MCF 10A (cell line): ENCODE measurements around the gene TMCO4. TPM values are rescaled to one million over a fixed set of nuclear protein-coding genes. Genes with fewer than 3 reads are reported as not detected.

Experiments
- BruUV-seq: library from RNA; stranded (reverse); fragments of 400-500 nt; replicated peaks from 2 replicates; lab custom pipeline; 2021; lab: Mats Ljungman, UMichigan
- CTCF ChIA-PET: fragments of 300-600 bp; sonication (Branson Sonifier 250); formaldehyde crosslinking; extraction: SDS; loops from one replicate; lab custom pipeline; 2021; ENCODE audit warnings: antibody characterized with exemption, inconsistent platforms; lab: Yijun Ruan, JAX
- POLR2A ChIA-PET: fragments of 300-600, 350-650 bp; sonication (Branson Sonifier 250); formaldehyde crosslinking; extraction: SDS; loops from one replicate; lab custom pipeline; 2020; ENCODE audit warnings: antibody characterized with exemption, inconsistent platforms; lab: Yijun Ruan, JAX
- DNase-seq: peaks from one replicate; pipeline ENCODE4 v3.0.0-alpha.2; 2018; ENCODE audit not compliant: unreplicated experiment
- H3K27ac Mint-ChIP-seq: one replicate; pipeline ENCODE4 v1.8.0; 2022; ENCODE audit warnings: mild to moderate bottlenecking, low read depth, mixed read lengths; ENCODE audit not compliant: unreplicated experiment
- H3K27me3 Mint-ChIP-seq: one replicate; pipeline ENCODE4 v1.8.0; 2022; ENCODE audit warnings: mixed read lengths; ENCODE audit not compliant: insufficient read depth, unreplicated experiment
- H3K36me3 Mint-ChIP-seq: one replicate; pipeline ENCODE4 v1.8.0; 2022; ENCODE audit warnings: mild to moderate bottlenecking, moderate library complexity, mixed read lengths; ENCODE audit not compliant: insufficient read depth, unreplicated experiment
- H3K4me1 Mint-ChIP-seq: one replicate; pipeline ENCODE4 v1.8.0; 2022; ENCODE audit warnings: mixed read lengths; ENCODE audit not compliant: insufficient read depth, unreplicated experiment
- H3K4me3 Mint-ChIP-seq: one replicate; pipeline ENCODE4 v1.8.0; 2022; ENCODE audit warnings: mild to moderate bottlenecking, moderate library complexity, mixed read lengths; ENCODE audit not compliant: unreplicated experiment
- H3K9me3 Mint-ChIP-seq: one replicate; pipeline ENCODE4 v1.8.0; 2022; ENCODE audit warnings: mixed read lengths; ENCODE audit not compliant: unreplicated experiment
- intact Hi-C: fragments of 100-400 bp; cut with micrococcal nuclease; formaldehyde crosslinking; loops from 2 replicates; pipeline ENCODE4 v1.14.1; 2022
- total RNA-seq: library from RNA; stranded (reverse); gene quantifications from 2 replicates; pipeline ENCODE4 v1.2.3, GENCODE V29; 2022
- TF ChIP-seq, protein P1 (sequence below): fragments of 200-600 bp; IDR thresholded peaks from one replicate; pipeline ENCODE4 v1.8.0; 2022; ENCODE audit warnings: antibody characterized with exemption, mild to moderate bottlenecking; ENCODE audit not compliant: unreplicated experiment

Gene TMCO4
- total RNA-seq, 1 experiment from 2014 or later = 20.5 TPM

DNA sequence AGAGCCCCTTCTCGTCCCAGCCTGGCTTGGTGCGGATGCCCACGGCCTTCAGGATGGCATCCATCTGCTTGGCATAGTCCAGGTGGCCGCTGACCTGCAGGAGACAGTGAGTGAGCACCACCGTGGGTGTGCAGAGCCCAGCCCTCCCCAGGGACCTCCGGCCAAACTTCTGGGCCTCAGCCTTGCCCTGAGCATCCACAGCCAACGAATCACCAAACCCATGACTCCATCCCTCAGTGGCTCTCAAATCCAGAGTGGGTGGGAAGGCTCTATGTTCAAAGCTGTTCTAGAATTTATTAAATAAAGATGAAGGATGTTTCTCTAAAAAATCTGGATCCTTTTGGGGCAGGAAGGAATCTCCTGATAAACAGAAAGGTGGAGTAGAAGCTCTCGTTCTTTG lies 116.4 kb downstream of the TMCO4 start:
- intact Hi-C loops = no loop called here
- TF ChIP-seq, protein P1, sequence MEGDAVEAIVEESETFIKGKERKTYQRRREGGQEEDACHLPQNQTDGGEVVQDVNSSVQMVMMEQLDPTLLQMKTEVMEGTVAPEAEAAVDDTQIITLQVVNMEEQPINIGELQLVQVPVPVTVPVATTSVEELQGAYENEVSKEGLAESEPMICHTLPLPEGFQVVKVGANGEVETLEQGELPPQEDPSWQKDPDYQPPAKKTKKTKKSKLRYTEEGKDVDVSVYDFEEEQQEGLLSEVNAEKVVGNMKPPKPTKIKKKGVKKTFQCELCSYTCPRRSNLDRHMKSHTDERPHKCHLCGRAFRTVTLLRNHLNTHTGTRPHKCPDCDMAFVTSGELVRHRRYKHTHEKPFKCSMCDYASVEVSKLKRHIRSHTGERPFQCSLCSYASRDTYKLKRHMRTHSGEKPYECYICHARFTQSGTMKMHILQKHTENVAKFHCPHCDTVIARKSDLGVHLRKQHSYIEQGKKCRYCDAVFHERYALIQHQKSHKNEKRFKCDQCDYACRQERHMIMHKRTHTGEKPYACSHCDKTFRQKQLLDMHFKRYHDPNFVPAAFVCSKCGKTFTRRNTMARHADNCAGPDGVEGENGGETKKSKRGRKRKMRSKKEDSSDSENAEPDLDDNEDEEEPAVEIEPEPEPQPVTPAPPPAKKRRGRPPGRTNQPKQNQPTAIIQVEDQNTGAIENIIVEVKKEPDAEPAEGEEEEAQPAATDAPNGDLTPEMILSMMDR = no peak
- ChIA-PET CTCF (interaction anchor here (0.9 to 3.3 kb wide), 3 partner anchors 22 to 29 kb away, joined by 3 to 18 read pairs (median 4); no protein-coding TSS in a partner anchor), POLR2A (no interaction called here)
- Mint-ChIP-seq H3K27ac (no peak overlapping the region), H3K36me3 (no peaks in the 10 kb centered on the region), H3K4me3 (no peak overlapping the region), H3K4me1 (peaks cover 8% of the 10 kb centered on the region), H3K27me3 (no peaks in the 10 kb centered on the region), H3K9me3 (no peaks in the 10 kb centered on the region)
- BruUV-seq = no TSS peak
- DNase-seq = no peak

DNA sequence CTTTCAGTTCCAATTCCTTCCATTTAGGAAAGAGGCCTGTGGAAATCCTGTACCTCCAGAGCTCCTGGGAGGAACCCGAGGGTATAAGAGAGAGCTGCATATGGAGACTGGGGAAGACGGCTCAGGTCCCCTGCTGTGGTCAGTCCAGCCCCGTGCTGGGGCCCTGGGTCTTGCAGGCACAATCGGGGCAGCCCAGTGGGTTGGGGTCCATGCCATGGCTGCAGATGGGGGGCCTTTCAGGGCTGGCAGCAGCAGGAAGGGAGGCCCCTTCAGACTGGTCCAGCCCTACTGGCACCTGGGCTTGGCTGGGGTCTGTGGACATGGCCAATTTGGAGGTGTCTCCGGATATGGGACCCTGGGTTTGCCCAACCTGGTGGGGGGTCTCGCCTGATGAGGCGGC lies 116.8 kb downstream of the TMCO4 start:
- Mint-ChIP-seq H3K27me3 (no peaks in the 10 kb centered on the region), H3K4me1 (peaks cover 8% of the 10 kb centered on the region), H3K9me3 (no peaks in the 10 kb centered on the region), H3K36me3 (no peaks in the 10 kb centered on the region), H3K4me3 (no peak overlapping the region), H3K27ac (no peak overlapping the region)
- no TSS peak for BruUV-seq
- TF ChIP-seq, protein P1 = no peak
- ChIA-PET CTCF (interaction anchor here (0.6 to 3.3 kb wide), 4 partner anchors 22 to 129 kb away, joined by 3 to 18 read pairs (median 4); no protein-coding TSS in a partner anchor), POLR2A (no interaction called here)
- DNase-seq = no peak
- intact Hi-C loops = no loop called here

DNA sequence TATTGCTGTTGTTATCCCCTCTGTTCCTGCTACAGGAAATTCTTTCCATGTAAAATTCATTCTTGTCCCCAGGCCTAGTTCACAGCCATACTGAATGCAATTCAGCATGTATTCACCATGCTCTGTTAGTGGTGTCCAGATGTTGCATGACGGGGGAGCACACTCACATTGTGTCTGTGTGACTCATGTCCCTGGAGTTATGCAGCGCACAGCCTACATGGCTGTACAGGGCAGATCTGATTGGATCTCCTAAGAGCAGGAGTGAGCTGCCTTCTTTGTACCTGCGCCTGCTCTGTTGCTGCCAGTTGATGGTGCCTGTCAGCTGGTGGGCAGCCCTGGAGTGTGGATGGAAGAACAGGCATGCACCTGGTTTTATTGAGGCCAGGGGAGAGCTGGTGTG lies 117.5 kb downstream of the TMCO4 start:
- Mint-ChIP-seq H3K4me3 (no peak overlapping the region), H3K27ac (no peak overlapping the region), H3K9me3 (no peaks in the 10 kb centered on the region), H3K36me3 (no peaks in the 10 kb centered on the region), H3K4me1 (peaks cover 8% of the 10 kb centered on the region), H3K27me3 (no peaks in the 10 kb centered on the region)
- ChIA-PET POLR2A (interaction anchor here (1.0 kb wide), 1 partner anchor 20 kb away, joined by 3 read pairs; no protein-coding TSS in a partner anchor), CTCF (interaction anchor here (0.6 to 3.3 kb wide), 4 partner anchors 17 to 128 kb away, joined by 3 to 18 read pairs (median 4); no protein-coding TSS in a partner anchor)
- intact Hi-C loops = no loop called here
- peak; percentile 75 for DNase-seq
- TF ChIP-seq, protein P1 = no peak
- BruUV-seq = no TSS peak

DNA sequence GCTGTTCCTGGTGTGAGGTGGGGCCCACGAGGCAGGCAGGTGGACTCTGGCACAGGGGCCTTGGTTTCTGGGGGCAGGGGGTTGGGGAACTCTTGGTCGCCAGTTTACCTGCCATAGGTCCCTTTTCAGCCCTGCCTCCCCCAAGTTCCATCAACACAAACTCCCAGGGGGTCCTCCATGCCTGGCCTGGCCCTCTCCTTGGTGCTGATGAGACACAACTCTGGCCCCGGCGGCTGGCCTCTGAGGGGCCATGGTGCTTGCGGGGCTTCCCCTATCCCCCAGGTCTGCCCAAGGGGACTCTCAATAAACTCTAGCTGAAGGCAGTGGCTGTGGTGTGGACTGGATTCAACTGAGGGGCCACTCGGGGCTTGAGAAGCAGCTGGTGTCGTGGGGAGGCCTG lies 119.1 kb downstream of the TMCO4 start:
- Mint-ChIP-seq H3K4me1 (peaks cover 17% of the 10 kb centered on the region), H3K9me3 (no peaks in the 10 kb centered on the region), H3K27me3 (no peaks in the 10 kb centered on the region), H3K4me3 (no peak overlapping the region), H3K36me3 (no peaks in the 10 kb centered on the region), H3K27ac (no peak overlapping the region)
- CTCF ChIA-PET = interaction anchor here (0.6 to 3.3 kb wide), 4 partner anchors 17 to 172 kb away, joined by 3 to 21 read pairs (median 10); no protein-coding TSS in a partner anchor
- POLR2A ChIA-PET = interaction anchor here (0.7 kb wide), 1 partner anchor 19 kb away, joined by 3 read pairs; no protein-coding TSS in a partner anchor
- no TSS peak for BruUV-seq
- TF ChIP-seq, protein P1 = no peak
- intact Hi-C loops = no loop called here
- no peak for DNase-seq
